GM10847 (cell line): ENCODE measurements around the gene PFDN2.

Source experiments
- POLR2A ChIP-seq: IDR thresholded peaks from 2 replicates; pipeline ENCODE4 v1.6.1; 2011; ENCODE audit not compliant: insufficient read length; ENCODE audit errors: extremely low read depth

PFDN2 gene

DNA sequence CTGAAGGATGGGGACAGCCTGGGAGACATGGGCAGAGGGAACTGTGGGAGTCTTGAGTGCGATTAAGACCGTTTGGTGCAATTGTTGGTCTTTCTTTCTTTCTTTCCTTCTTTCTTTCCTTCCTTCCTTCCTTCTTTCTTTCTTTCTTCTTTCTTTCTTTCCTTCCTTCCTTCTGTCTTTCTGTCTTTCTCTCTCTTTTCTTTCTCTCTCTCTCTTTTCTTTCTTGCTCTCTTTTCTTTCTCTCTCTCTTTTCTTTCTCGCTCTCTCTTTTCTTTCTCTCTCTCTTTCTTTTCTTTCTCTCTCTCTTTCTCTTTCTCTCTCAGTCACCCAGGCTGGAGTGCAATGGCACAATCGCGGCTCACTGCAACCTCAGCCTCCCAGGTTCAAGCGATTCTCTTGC is 22.6 kb downstream of the PFDN2 start:
- no peak for TF ChIP-seq POLR2A

GRCh38 chr1:161094481-161094880 is 23.4 kb downstream of the PFDN2 start:
- TF ChIP-seq POLR2A, result no peak

- no peak for TF ChIP-seq POLR2A
Measured at GRCh38 chr1:161092621-161093028, 25.2 kb downstream of the PFDN2 start.

GRCh38 chr1:161091796-161092507 is 25.9 kb downstream of the PFDN2 start:
- TF ChIP-seq POLR2A, result no peak

DNA sequence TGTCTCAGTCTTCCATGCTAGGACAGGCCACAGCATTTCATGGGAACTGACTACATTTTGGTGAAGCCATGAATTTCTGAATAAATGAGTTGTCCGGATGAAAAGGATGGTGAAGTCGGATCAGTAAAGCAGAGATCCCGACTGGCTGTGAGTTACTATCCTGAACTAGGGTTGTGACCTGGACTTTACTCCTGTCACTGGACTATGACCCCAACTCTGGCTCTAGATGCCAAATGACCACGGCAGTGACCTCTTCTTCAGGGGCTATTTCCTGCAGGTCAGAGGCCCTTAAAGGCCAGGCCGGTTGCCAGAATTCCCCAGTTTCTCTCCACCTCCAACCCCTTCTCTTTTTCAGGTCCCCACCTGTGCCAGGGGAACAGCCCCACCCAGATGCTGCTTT is 26.7 kb downstream of the PFDN2 start:
- TF ChIP-seq POLR2A, result no peak

DNA sequence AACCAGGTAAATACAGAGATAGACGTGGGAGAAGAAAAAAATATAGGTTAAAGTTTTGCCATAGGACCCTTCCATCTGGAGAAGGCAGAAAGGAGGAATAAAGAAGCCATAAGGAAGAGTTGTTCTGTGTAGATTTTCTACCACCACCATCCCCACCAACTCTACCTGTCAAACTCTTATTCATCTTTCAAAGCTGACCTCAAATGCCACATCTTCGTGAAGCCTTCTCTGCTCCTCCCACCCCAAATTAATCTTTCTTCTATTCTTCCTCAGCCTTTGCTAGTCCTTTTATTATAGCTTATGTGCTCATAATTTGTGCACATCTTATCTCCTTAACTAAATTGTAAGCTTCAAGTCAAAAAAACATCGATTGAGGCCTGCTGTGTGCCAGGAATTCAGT is 27.2 kb downstream of the PFDN2 start:
- TF ChIP-seq POLR2A, result no peak

GRCh38 chr1:161089938-161090337 is 27.9 kb downstream of the PFDN2 start:
- TF ChIP-seq POLR2A, result no peak

- TF ChIP-seq POLR2A, result no peak
Measured at GRCh38 chr1:161089251-161089924, 28.4 kb downstream of the PFDN2 start, which contains the start of gene NECTIN4. Gene NECTIN4 (minus strand): TSS chr1:161089558. CDS start chr1:161089296, 262 bp downstream.

- no peak for TF ChIP-seq POLR2A
Measured at GRCh38 chr1:161088587-161089110, 29.2 kb downstream of the PFDN2 start.

GRCh38 chr1:161086457-161086856 is 31.4 kb downstream of the PFDN2 start:
- no peak for TF ChIP-seq POLR2A

- no peak for TF ChIP-seq POLR2A
Measured at GRCh38 chr1:161085165-161085564, 32.7 kb downstream of the PFDN2 start.

DNA sequence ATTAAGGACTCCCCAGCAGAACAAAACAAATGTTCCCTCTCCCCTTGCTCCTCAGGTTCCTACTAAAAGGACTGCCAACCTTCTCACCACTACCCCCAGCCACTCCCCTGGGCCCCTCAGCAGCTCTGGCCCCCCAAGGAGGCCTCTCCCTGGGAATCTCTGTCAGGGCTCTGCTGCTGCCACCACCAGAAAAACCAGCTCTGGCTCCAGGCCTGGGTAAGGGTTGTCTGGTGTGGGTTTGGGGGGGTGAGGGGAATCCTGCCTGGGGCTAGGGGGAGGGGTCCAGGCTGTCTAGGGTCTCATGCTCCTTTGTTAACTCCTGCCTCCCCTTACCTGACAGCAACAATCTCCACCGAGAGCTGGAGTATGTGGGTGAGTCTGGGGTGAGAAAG is 33.2 kb downstream of the PFDN2 start:
- TF ChIP-seq POLR2A, result no peak

- no peak for TF ChIP-seq POLR2A
Measured at GRCh38 chr1:161083748-161084596, 33.9 kb downstream of the PFDN2 start.

- no peak for TF ChIP-seq POLR2A
Measured at GRCh38 chr1:161082996-161083747, 34.7 kb downstream of the PFDN2 start.

DNA sequence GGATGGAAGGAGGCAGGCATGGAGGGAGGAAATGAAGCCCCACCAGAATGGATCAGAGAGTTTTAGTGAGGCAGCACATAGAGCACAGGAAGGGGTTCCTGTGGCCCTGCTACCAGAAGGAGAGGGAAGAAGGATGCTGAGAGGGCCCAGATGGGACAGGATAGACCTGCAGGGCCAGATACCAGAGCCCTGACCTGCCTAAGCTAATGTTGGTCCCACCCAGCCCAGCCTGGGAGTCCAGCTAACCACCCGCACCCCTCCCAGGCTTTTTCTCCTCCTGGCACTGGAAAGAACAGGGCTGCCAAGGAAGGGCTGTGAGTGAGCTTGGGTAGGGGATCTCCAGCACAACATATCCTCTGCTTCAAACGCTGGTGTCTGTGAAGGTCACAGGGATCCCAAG is 35.4 kb downstream of the PFDN2 start:
- TF ChIP-seq POLR2A, result no peak

- no peak for TF ChIP-seq POLR2A
Measured at GRCh38 chr1:161081519-161081918, 36.3 kb downstream of the PFDN2 start.
